UCSD-AML1 (cell line): ENCODE data around the gene AVP.

Experiments
- DNase-seq: peaks from one replicate; lab custom pipeline; 2025; ENCODE audit not compliant: unreplicated experiment; lab: John Stamatoyannopoulos, UW

The AVP gene

GRCh38 chr20:3047486-3048419 lies 36.8 kb downstream of the AVP start:
- DNase-seq, result no peak

GRCh38 chr20:3046677-3047462 lies 37.7 kb downstream of the AVP start:
- DNase-seq, result no peak

GRCh38 chr20:3045816-3046676 lies 38.5 kb downstream of the AVP start, which contains the start of gene MRPS26:
TSS of gene MRPS26 (plus strand) at chr20:3046052. CDS start at chr20:3046069, 17 bp downstream.
- peak; percentile 91 for DNase-seq

GRCh38 chr20:3045042-3045815 lies 39.3 kb downstream of the AVP start:
- peak; percentile 91 for DNase-seq

- no peak for DNase-seq
Observed at GRCh38 chr20:3044336-3044965, 40.1 kb downstream of the AVP start.

- no peak for DNase-seq
Observed at GRCh38 chr20:3043322-3043721, 41.2 kb downstream of the AVP start, which contains the start of gene GNRH2. TSS of gene GNRH2 (plus strand) at chr20:3043622. CDS start at chr20:3044415, 793 bp downstream.

GRCh38 chr20:3042625-3043024 lies 41.9 kb downstream of the AVP start:
- DNase-seq, result no peak

GRCh38 chr20:3041854-3042409 lies 42.6 kb downstream of the AVP start:
- DNase-seq, result no peak

- no peak for DNase-seq
Observed at GRCh38 chr20:3040086-3040485, 44.4 kb downstream of the AVP start.

- DNase-seq, result no peak
Observed at GRCh38 chr20:3039426-3039825, 45.1 kb downstream of the AVP start.

- DNase-seq, result no peak
Observed at GRCh38 chr20:3038454-3038853, 46.1 kb downstream of the AVP start.

- DNase-seq, result no peak
Observed at GRCh38 chr20:3037654-3038053, 46.9 kb downstream of the AVP start.

GRCh38 chr20:3032624-3033023 lies 51.9 kb downstream of the AVP start:
- DNase-seq, result no peak
